Activated CD8-positive, alpha-beta memory T cell treated with anti-CD3 and anti-CD28 coated beads, Interleukin-2, amount 50 U/mL, for 4 hours (primary cell): ENCODE data around the gene LRRC10.
A peak's percentile ranks its signal among the peaks of the same experiment; 100 is the strongest.
"Not testable (repeated sequence)": the region's sequence is repeated elsewhere in the genome, so short reads cannot be mapped to it uniquely, and the experiment has no call there.

Experiments
- DNase-seq: peaks from one replicate; pipeline ENCODE4 v3.0.0-alpha.2; 2020

The LRRC10 gene

GRCh38 chr12:69616025-69616424 lies 5.3 kb upstream of the LRRC10 start:
- no peak for DNase-seq

GRCh38 chr12:69613351-69613750 lies 2.6 kb upstream of the LRRC10 start:
- no peak for DNase-seq

- DNase-seq, result no peak
Observed at GRCh38 chr12:69610126-69610525, 581 bp downstream of the LRRC10 start.

GRCh38 chr12:69608114-69608513 lies 2.6 kb downstream of the LRRC10 start:
- no peak for DNase-seq

GRCh38 chr12:69604275-69604674 lies 6.4 kb downstream of the LRRC10 start:
- DNase-seq, result not testable (repeated sequence)

- not testable (repeated sequence) for DNase-seq
Observed at GRCh38 chr12:69603556-69603955, 7.2 kb downstream of the LRRC10 start.

GRCh38 chr12:69602954-69603353 lies 7.8 kb downstream of the LRRC10 start:
- DNase-seq, result no peak

GRCh38 chr12:69601962-69602685 lies 8.6 kb downstream of the LRRC10 start:
- no peak for DNase-seq

GRCh38 chr12:69600804-69601203 lies 9.9 kb downstream of the LRRC10 start:
- DNase-seq, result no peak

- DNase-seq, result no peak
Observed at GRCh38 chr12:69598174-69598753, 12.4 kb downstream of the LRRC10 start.

GRCh38 chr12:69595689-69596088 lies 15.0 kb downstream of the LRRC10 start:
- no peak for DNase-seq

GRCh38 chr12:69589082-69589481 lies 21.6 kb downstream of the LRRC10 start:
- DNase-seq, result no peak

GRCh38 chr12:69588527-69588926 lies 22.2 kb downstream of the LRRC10 start:
- no peak for DNase-seq

- DNase-seq, result peak; percentile 98
Observed at GRCh38 chr12:69585189-69586062, 25.3 kb downstream of the LRRC10 start, which contains the start of gene CCT2. CCT2 (plus strand) TSS chr12:69585459; CDS start chr12:69585522, 63 bp downstream.

- no peak for DNase-seq
Observed at GRCh38 chr12:69583203-69583602, 27.5 kb downstream of the LRRC10 start.

- DNase-seq, result no peak
Observed at GRCh38 chr12:69580074-69580473, 30.6 kb downstream of the LRRC10 start.

- no peak for DNase-seq
Observed at GRCh38 chr12:69579029-69579428, 31.7 kb downstream of the LRRC10 start.

GRCh38 chr12:69578283-69578682 lies 32.4 kb downstream of the LRRC10 start:
- DNase-seq, result no peak

- DNase-seq, result no peak
Observed at GRCh38 chr12:69575346-69575745, 35.4 kb downstream of the LRRC10 start.

- DNase-seq, result peak; percentile 54
Observed at GRCh38 chr12:69570545-69571399, 39.9 kb downstream of the LRRC10 start.

- no peak for DNase-seq
Observed at GRCh38 chr12:69570000-69570516, 40.6 kb downstream of the LRRC10 start.

GRCh38 chr12:69569236-69569635 lies 41.5 kb downstream of the LRRC10 start:
- no peak for DNase-seq
